ENCODE measurements around the gene NOSTRIN. TPM values are rescaled to one million over a fixed set of nuclear protein-coding genes. Genes with fewer than 3 reads are reported as not detected.

Gene NOSTRIN
- total RNA-seq, 4 donors from 2014 or later, result 16.3 to 197 (median 70.6) TPM

DNA sequence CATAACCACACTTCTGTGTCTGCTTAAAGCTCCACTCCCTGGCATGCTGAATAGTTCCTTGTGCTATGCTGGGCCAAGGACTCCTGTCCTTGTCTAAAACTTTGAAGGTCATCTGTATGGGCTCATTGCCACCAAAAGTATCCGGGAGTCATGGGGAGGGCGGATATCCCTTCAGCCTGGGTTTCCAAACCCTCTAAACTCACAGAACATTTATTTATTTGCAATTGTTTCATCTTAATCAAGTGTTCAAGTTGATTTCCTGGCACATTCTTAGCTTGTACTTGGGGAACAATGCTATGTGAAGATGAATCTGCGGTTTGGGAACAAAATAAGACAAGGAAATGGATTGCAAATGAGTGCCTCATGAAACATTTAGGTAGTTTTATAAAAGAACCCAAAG lies 1.8 kb downstream of the NOSTRIN start:
- no peak for ATAC-seq (ENCODE audit: low FRiP score)
- no peak for DNase-seq (ENCODE audit: low spot score)

DNA sequence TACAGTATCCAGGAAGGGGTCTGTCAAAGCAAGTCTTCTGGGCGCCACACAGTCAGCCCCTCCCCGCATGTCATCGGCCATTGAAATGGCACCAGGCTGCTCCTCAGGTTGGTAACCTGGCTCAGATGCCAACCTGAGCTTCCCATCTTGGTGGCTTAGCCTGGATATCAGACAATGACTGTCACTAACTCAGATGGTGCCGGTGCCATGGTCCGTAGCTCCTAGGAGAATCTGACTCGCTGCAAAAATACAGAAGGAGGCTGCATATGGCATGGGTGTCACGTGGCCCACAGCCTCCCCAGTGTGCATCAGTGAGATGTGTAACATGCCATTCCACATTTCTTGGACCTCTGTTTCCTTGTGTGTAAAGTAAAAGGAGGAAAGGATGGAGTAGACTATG lies 3.2 kb downstream of the NOSTRIN start:
- ATAC-seq (ENCODE audit: low FRiP score) (no peak), DNase-seq (ENCODE audit: low spot score) (no peak)
- TF ChIP-seq, protein P1, sequence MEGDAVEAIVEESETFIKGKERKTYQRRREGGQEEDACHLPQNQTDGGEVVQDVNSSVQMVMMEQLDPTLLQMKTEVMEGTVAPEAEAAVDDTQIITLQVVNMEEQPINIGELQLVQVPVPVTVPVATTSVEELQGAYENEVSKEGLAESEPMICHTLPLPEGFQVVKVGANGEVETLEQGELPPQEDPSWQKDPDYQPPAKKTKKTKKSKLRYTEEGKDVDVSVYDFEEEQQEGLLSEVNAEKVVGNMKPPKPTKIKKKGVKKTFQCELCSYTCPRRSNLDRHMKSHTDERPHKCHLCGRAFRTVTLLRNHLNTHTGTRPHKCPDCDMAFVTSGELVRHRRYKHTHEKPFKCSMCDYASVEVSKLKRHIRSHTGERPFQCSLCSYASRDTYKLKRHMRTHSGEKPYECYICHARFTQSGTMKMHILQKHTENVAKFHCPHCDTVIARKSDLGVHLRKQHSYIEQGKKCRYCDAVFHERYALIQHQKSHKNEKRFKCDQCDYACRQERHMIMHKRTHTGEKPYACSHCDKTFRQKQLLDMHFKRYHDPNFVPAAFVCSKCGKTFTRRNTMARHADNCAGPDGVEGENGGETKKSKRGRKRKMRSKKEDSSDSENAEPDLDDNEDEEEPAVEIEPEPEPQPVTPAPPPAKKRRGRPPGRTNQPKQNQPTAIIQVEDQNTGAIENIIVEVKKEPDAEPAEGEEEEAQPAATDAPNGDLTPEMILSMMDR (IDR thresholded peaks at IDR 0.05), result no peak

More for the DNA sequence above, 1.8 kb downstream of the NOSTRIN start:
- TF ChIP-seq, protein P1 (IDR thresholded peaks at IDR 0.05), result no peak

DNA sequence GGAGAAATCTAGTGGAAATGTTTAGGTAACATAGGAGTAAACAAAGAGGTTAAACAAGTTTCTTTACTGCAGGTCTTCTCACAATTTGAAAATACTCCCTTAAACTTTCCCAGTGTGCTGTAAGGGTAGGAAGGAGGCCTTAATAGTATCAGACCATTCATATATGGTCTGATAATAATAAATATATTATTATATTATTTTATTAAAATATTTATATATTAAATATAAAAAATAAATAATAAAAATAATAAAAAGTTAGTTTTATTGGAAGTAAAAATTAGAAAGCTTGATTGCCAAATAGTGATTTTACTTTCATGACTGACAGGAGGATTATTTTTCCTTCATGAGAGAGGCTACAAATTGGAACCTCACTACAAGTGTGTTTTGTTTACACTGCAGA lies 7.1 kb downstream of the NOSTRIN start:
- ATAC-seq (ENCODE audit: low FRiP score) (no peak), DNase-seq (ENCODE audit: low spot score) (no peak)
- TF ChIP-seq, protein P1 (IDR thresholded peaks at IDR 0.05), result no peak

DNA sequence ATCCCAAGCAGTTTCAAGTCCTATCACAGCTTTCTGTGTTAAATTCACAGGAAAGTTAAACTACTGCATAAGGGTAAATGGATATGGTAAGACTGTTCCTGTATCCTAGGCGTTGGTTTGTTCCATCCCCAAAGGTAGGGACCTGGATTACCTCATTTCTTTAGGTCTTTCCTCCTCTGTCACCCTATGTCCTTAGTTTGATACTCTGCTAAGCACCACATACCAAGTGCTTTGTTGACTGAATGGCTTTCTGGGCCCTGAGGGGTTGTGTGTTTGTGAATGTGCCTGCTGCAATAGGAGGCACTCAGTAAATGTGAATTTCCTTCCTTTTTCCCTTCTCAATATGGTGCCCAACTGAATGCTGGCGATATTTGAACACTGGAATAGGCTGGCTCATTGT lies 7.8 kb downstream of the NOSTRIN start:
- TF ChIP-seq, protein P1 (IDR thresholded peaks at IDR 0.05), result no peak
- ATAC-seq (ENCODE audit: low FRiP score), result no peak

DNA sequence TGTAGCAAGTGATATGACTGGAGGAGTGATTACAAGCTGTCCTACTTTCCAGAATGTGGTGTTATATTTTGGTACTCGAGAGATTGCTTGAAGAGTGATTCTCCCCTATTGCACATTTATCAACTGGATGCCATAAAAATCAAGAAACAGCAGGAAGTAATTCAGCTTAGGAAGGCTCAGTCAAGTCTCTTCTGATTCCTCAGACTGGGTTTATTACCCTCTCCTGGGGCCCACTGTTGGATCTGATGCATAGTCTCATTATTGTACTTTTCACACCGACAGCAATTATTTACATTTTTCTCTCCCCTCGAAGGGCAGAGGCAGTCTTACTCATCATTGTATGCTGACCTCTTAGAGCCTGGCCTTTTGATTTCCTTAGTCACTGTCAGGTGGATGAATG lies 9.3 kb downstream of the NOSTRIN start:
- ATAC-seq (ENCODE audit: low FRiP score) (no peak), DNase-seq (ENCODE audit: low spot score) (no peak)
- TF ChIP-seq, protein P1 (IDR thresholded peaks at IDR 0.05), result no peak

More for the DNA sequence above, 7.8 kb downstream of the NOSTRIN start:
- no peak for DNase-seq (ENCODE audit: low spot score)

DNA sequence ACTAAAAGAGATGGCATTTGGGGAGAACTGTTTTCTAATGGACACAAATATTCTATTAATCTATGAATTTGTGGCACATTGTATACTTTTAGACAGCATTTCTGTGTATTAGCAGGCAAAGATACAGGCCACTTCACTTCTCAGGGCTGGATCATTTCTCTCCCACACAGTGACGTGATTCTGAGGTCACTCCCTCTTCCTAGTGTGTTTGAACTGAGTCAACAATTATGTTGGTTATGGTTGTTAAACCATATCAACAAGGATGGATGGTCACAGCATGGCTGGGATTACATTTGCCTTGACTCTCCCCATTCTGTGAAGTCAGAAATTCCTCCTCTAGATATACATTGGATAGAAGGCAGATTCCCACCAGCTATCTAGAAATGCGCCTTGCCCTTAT lies 11.6 kb downstream of the NOSTRIN start:
- TF ChIP-seq, protein P1 (IDR thresholded peaks at IDR 0.05), result no peak
- ATAC-seq (ENCODE audit: low FRiP score) (no peak), DNase-seq (ENCODE audit: low spot score) (no peak)

DNA sequence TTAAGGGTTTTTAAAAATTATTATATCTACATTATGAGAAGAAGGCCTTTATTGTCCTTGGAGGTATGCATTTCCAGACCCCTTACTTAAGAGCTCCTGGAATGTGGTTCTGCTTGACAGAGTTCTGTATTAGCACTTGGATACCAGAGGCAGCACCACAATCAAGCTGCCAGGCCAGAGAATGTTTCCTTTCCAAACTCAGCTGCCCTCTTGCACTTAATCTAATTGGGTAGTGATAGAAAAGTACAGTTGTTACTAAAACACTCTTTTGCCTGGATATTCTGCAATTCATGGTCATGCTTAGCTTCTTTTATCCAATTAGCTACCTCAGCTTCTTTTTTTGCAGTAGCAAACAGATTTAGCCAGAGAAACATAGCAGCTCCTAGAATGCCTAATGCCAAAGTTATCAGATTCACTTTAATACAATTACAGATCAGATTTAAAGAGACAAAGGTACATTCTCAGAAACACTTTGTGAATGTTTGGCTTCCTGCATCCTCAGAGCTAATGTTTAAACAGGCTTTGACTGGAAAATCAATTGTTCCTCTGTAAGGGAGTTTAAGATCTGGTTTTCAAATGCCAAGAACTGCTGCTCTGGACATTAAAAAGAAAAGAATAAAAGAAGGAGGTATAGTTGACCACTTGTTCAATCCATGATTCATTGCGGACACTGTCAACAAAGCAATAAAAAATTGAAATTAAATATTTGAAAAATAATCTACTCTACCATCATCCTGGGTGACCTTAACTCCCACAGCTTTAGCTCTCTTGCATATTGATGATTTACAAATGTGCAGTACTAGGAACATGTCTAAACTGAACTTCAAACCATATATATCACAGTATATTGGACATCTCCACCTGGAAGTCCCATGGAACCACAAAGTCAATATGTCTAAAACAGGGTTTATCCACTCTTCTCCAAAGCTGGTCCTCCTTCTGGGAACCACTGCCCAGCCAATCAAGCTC lies 12.8 kb downstream of the NOSTRIN start:
- TF ChIP-seq, protein P1 (IDR thresholded peaks at IDR 0.05), result no peak

More for the DNA sequence above, 12.8 kb downstream of the NOSTRIN start:
- ATAC-seq (ENCODE audit: low FRiP score) (no peak), DNase-seq (ENCODE audit: low spot score) (no peak)
